ENCODE results near the gene WDPCP. TPM values are rescaled to one million over a fixed set of nuclear protein-coding genes. Genes with fewer than 3 reads are reported as not detected.

The WDPCP gene, protein sequence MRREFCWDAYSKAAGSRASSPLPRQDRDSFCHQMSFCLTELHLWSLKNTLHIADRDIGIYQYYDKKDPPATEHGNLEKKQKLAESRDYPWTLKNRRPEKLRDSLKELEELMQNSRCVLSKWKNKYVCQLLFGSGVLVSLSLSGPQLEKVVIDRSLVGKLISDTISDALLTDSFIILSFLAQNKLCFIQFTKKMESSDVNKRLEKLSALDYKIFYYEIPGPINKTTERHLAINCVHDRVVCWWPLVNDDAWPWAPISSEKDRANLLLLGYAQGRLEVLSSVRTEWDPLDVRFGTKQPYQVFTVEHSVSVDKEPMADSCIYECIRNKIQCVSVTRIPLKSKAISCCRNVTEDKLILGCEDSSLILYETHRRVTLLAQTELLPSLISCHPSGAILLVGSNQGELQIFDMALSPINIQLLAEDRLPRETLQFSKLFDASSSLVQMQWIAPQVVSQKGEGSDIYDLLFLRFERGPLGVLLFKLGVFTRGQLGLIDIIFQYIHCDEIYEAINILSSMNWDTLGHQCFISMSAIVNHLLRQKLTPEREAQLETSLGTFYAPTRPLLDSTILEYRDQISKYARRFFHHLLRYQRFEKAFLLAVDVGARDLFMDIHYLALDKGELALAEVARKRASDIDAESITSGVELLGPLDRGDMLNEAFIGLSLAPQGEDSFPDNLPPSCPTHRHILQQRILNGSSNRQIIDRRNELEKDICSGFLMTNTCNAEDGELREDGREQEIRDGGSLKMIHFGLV
- total RNA-seq: 10 to 100 TPM in 2 of 4 donors, 1 to 10 TPM in 2; 7.2 to 47.3 (median 13.0) TPM

DNA sequence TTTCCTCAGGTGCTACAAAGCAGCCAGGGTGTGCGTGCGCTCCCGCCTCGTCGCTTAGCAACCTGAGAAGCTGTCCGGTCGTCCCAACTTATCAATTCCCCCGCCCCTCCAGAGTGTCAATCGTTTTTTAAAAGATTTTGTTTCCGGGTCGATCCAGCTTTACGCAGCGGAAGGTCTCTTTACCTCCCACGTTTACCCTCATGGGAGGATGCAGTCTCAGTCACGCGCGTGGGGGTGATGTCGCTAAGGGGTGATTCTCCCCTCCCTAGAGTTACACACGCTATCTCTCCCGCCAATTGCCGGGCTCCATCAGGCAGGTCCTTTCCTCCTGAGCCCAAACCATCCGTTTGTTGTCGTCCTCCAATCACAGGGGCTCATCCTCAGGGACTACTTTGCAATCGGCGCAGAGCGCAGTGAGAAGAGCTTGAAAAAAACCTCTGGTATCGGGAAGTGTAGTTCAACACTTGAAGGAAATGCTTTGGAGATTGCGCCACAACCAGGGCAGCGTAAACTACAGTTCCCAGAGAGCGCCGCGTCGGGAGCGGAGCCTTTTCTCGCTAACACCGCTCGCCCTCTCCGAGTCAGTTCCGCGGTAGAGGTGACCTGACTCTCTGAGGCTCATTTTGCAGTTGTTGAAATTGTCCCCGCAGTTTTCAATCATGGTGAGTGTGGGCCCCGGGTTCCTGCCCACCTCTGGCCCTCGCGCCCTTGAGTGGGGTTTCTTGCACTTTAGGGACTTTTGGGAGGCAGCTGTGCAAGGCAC is at the start of gene WDPCP, which contains the start of gene MDH1:
Gene WDPCP, minus strand, starts transcription at position 93 of the 763 bp plus-strand sequence. CDS start 206 bp downstream, outside the sequence.
Gene MDH1, plus strand, starts transcription at position 579 of the 763 bp plus-strand sequence. Its CDS starts 81 bp downstream, at position 660.
- Histone ChIP-seq H3K9me3 (no peaks in the 10 kb centered on the region), H3K4me3 (peak within 1 kb of the TSS; percentile 63 to 93 (median 76)), H3K36me3 (no peaks in the 10 kb centered on the region), H3K4me1 (peaks cover 54% of the 10 kb centered on the region in 2 donors), H3K27ac (peak within 1 kb of the TSS; percentile 86 to 92 (median 90)), H3K27me3 (no peaks in the 10 kb centered on the region)
- ATAC-seq: peak; percentile 88 to 95
- peak; percentile 93 to 96 for DNase-seq
- TF ChIP-seq, protein P1, sequence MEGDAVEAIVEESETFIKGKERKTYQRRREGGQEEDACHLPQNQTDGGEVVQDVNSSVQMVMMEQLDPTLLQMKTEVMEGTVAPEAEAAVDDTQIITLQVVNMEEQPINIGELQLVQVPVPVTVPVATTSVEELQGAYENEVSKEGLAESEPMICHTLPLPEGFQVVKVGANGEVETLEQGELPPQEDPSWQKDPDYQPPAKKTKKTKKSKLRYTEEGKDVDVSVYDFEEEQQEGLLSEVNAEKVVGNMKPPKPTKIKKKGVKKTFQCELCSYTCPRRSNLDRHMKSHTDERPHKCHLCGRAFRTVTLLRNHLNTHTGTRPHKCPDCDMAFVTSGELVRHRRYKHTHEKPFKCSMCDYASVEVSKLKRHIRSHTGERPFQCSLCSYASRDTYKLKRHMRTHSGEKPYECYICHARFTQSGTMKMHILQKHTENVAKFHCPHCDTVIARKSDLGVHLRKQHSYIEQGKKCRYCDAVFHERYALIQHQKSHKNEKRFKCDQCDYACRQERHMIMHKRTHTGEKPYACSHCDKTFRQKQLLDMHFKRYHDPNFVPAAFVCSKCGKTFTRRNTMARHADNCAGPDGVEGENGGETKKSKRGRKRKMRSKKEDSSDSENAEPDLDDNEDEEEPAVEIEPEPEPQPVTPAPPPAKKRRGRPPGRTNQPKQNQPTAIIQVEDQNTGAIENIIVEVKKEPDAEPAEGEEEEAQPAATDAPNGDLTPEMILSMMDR (IDR thresholded peaks at IDR 0.05 in 4 of 5, conservative IDR thresholded peaks at IDR 0.05 in 1 of 5): no peak
- TF ChIP-seq POLR2A (IDR thresholded peaks at IDR 0.05): peak; percentile 76 to 87
- in situ Hi-C loops (cut with MboI; ENCODE audit: low sequenced_read_pairs in 4 of 4): loop anchor here in 1 of 4 donors (25.0 kb wide), 1 partner anchor 299 kb away; no protein-coding TSS in a partner anchor
- intact Hi-C loops (cut with DNase I; ENCODE audit: low total_unique reads): loop anchor here (2.0 to 10.0 kb wide), 2 partner anchors 254 to 1824 kb away; no protein-coding TSS in a partner anchor

DNA sequence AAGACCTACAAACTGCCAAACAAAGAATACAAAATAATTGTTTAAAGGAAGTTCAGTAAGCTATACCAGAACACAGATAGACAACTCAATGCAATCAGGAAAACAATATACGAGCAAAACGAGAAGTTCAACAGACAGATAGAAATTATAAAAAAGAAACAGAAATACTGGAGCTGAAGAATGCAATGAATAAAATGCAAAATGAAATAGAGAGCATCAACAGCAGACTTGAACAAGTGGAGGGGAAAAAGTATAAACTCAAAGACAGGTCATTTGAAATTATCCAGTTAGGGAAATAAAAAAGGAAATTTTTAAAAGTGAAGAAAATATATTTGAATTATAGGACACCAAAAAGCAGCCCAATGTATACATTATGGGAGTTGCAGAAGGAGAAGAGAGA is 44.1 kb upstream of the WDPCP start:
- Histone ChIP-seq H3K27ac (no peak overlapping the region), H3K4me1 (no peaks in the 10 kb centered on the region), H3K9me3 (peaks cover 0 to 13% (median 4%) of the 10 kb centered on the region in 3 donors), H3K4me3 (no peak overlapping the region), H3K27me3 (no peaks in the 10 kb centered on the region), H3K36me3 (no peaks in the 10 kb centered on the region)
- intact Hi-C loops (cut with DNase I; ENCODE audit: low total_unique reads): no loop called here
- in situ Hi-C loops (cut with MboI; ENCODE audit: low sequenced_read_pairs in 4 of 4): no loop called here
- ATAC-seq (no peak), DNase-seq (no peak)
- TF ChIP-seq POLR2A (IDR thresholded peaks at IDR 0.05): no peak
- TF ChIP-seq, protein P1 (IDR thresholded peaks at IDR 0.05 in 4 of 5, conservative IDR thresholded peaks at IDR 0.05 in 1 of 5): no peak

DNA sequence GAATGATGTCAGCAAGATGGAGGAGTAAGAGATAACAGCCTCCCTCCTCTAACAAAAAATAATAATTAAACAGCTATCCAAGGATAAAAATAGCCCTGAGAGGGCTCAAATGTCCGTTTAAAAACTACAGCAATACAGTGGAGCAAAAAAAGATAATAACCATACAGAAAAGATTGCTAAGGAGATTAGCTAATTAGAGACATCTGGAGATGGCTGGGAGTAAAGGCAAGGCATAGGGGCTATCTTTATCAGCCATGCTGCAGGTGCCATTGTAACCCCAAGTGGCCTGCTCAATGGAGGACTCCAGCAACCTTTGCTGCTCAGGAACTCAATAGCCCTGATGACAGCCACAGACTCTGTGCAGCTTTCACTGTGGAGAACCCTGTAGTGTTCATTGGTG is 43.2 kb upstream of the WDPCP start:
- H3K9me3 ChIP-seq: peaks cover 0 to 13% (median 4%) of the 10 kb centered on the region in 3 donors
- intact Hi-C loops (cut with DNase I; ENCODE audit: low total_unique reads): no loop called here
- ATAC-seq (no peak), DNase-seq (no peak)
- no peaks in the 10 kb centered on the region for H3K4me1 ChIP-seq
- H3K4me3 ChIP-seq: no peak overlapping the region
- no peak for TF ChIP-seq POLR2A (IDR thresholded peaks at IDR 0.05)
- TF ChIP-seq, protein P1 (IDR thresholded peaks at IDR 0.05 in 4 of 5, conservative IDR thresholded peaks at IDR 0.05 in 1 of 5): no peak
- H3K27ac ChIP-seq: no peak overlapping the region
- no peaks in the 10 kb centered on the region for H3K36me3 ChIP-seq
- H3K27me3 ChIP-seq: no peaks in the 10 kb centered on the region
- in situ Hi-C loops (cut with MboI; ENCODE audit: low sequenced_read_pairs in 4 of 4): no loop called here

DNA sequence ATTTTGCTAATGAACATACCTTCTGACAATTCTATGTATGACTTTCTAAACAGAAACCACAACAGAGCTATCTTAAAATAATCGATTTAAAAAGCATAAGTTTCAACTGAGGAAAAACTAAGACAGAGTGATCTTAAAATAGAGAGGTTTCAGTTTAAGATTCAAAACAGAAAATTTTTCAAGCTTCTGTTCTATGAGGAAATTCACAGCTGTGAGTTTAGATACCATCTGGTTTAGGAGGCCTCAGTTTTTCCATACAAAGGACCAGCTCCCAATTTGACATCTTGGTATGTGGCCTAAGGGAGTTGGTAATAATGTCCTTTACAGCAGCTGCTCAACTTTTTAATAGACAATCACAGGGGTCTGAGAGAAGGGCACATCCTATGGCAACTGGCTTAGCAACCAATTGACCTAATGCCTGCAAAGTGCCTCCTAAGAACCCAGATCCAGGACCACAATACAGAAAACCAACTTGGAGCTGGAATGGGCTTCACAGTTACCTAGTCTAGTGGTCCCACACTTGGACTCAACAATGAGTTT is 40.2 kb upstream of the WDPCP start:
- Histone ChIP-seq H3K27me3 (no peaks in the 10 kb centered on the region), H3K27ac (no peak overlapping the region), H3K4me3 (no peak overlapping the region), H3K4me1 (no peaks in the 10 kb centered on the region), H3K36me3 (no peaks in the 10 kb centered on the region), H3K9me3 (peaks cover 0 to 8% (median 0%) of the 10 kb centered on the region in 3 donors)
- ATAC-seq (no peak), DNase-seq (no peak)
- in situ Hi-C loops (cut with MboI; ENCODE audit: low sequenced_read_pairs in 4 of 4): no loop called here
- TF ChIP-seq POLR2A (IDR thresholded peaks at IDR 0.05): no peak
- TF ChIP-seq, protein P1 (IDR thresholded peaks at IDR 0.05 in 4 of 5, conservative IDR thresholded peaks at IDR 0.05 in 1 of 5): no peak
- intact Hi-C loops (cut with DNase I; ENCODE audit: low total_unique reads): no loop called here

Measured in gastrocnemius medialis (tissue), 4 donors.